CD8-positive, alpha-beta memory T cell (primary cell): ENCODE results near the gene SRD5A3. TPM values are rescaled to one million over a fixed set of nuclear protein-coding genes. Genes with fewer than 3 reads are reported as not detected.

Experiments used
- CTCF ChIA-PET: fragments of 350-600 bp; sonication (Branson Sonifier 250); formaldehyde crosslinking; loops from one replicate; lab custom pipeline; 2021; ENCODE audit warnings: antibody characterized with exemption; lab: Charles Lee
- POLR2A ChIA-PET: fragments of 350-600 bp; sonication (Branson Sonifier 250); formaldehyde crosslinking; loops from one replicate; lab custom pipeline; 2021; ENCODE audit warnings: antibody characterized with exemption; lab: Charles Lee
- DNase-seq, 5 donors: peaks; one replicate each; pipeline versions ENCODE4 v3.0.0 to v3.0.0-alpha.2; 2020 to 2022; ENCODE audit warnings: mixed read lengths in 1 of 5
- H3K27ac ChIP-seq: one replicate; pipeline ENCODE4 v1.7.0; 2013; ENCODE audit warnings: low read depth, mild to moderate bottlenecking, low read length, moderate library complexity
- H3K27me3 ChIP-seq: 2 replicates; pipeline ENCODE4 v1.7.0; 2013; ENCODE audit warnings: low read length, mild to moderate bottlenecking; ENCODE audit not compliant: insufficient read depth, poor library complexity, severe bottlenecking
- H3K36me3 ChIP-seq: 2 replicates; pipeline ENCODE4 v1.7.0; 2013; ENCODE audit warnings: mild to moderate bottlenecking, low read length, moderate library complexity; ENCODE audit not compliant: insufficient read depth
- H3K4me1 ChIP-seq: 2 replicates; pipeline ENCODE4 v1.7.0; 2013; ENCODE audit warnings: mild to moderate bottlenecking, low read length, moderate library complexity; ENCODE audit not compliant: insufficient read depth
- H3K4me3 ChIP-seq: 2 replicates; pipeline ENCODE4 v1.7.0; 2013; ENCODE audit warnings: mild to moderate bottlenecking, low read length
- H3K9me3 ChIP-seq: 2 replicates; pipeline ENCODE4 v1.7.0; 2013; ENCODE audit warnings: mild to moderate bottlenecking, low read length
- H3K27ac Mint-ChIP-seq, 8 donors: one replicate each; pipeline ENCODE4 v1.8.0; 2020 to 2021; ENCODE audit warnings: mixed read lengths in 8 of 8, mild to moderate bottlenecking in 6 of 8, inconsistent platforms in 3 of 8, moderate library complexity in 3 of 8
- H3K27me3 Mint-ChIP-seq, 2 donors: one replicate each; pipeline ENCODE4 v1.8.0; 2020 to 2021; ENCODE audit warnings: mixed read lengths in 2 of 2, mild to moderate bottlenecking in 1 of 2, moderate library complexity in 1 of 2
- H3K36me3 Mint-ChIP-seq, 3 donors: one replicate each; pipeline ENCODE4 v1.8.0; 2020 to 2021; ENCODE audit warnings: mixed read lengths in 3 of 3, inconsistent platforms in 1 of 3, mild to moderate bottlenecking in 1 of 3
- H3K4me1 Mint-ChIP-seq, 3 donors: one replicate each; pipeline ENCODE4 v1.8.0; 2020 to 2021; ENCODE audit warnings: mixed read lengths in 3 of 3, inconsistent platforms in 1 of 3, mild to moderate bottlenecking in 1 of 3
- H3K4me3 Mint-ChIP-seq, 7 donors: one replicate each; pipeline ENCODE4 v1.8.0; 2020 to 2021; ENCODE audit warnings: mixed read lengths in 7 of 7, mild to moderate bottlenecking in 6 of 7, moderate library complexity in 4 of 7, inconsistent platforms in 2 of 7
- H3K9me3 Mint-ChIP-seq, 5 donors: one replicate each; pipeline ENCODE4 v1.8.0; 2020 to 2022; ENCODE audit warnings: mixed read lengths in 5 of 5, mild to moderate bottlenecking in 3 of 5, moderate library complexity in 2 of 5, inconsistent platforms in 1 of 5
- polyA plus RNA-seq: library from polyadenylated mRNA; unstranded; fragments of 300-500 nt; fragmentation: Illumina TruSeq; gene quantifications from one replicate; pipeline ENCODE4 v1.2.3, GENCODE V29; 2021
- total RNA-seq, 2 experiments: library from RNA; stranded (reverse); gene quantifications; one replicate each; pipeline ENCODE4 v1.2.3, GENCODE V29; 2021

The SRD5A3 gene
- total and polyA plus RNA-seq, 3 experiments from 2014 or later = 17.4 to 23.9 (median 20.3) TPM

- Mint-ChIP-seq H3K36me3 (peaks cover 0 to 24% (median 13%) of the 10 kb centered on the region in 3 donors), H3K27me3 (peaks cover 0 to 1% of the 10 kb centered on the region in 2 donors), H3K27ac (peak within 1 kb of the TSS; percentile 87 to 99 (median 98)), H3K9me3 (no peaks in the 10 kb centered on the region), H3K4me3 (peak within 1 kb of the TSS; percentile 93 to 100 (median 96)), H3K4me1 (peaks cover 41 to 47% (median 44%) of the 10 kb centered on the region in 3 donors)
- H3K27me3 ChIP-seq = no peaks in the 10 kb centered on the region
- peaks cover 37% of the 10 kb centered on the region for H3K4me1 ChIP-seq
- H3K4me3 ChIP-seq = peak within 1 kb of the TSS; percentile 72
- H3K36me3 ChIP-seq = peaks cover 2% of the 10 kb centered on the region
- H3K9me3 ChIP-seq = no peaks in the 10 kb centered on the region
- peak within 1 kb of the TSS; percentile 91 for H3K27ac ChIP-seq
- ChIA-PET CTCF (interaction anchor here (1.3 to 3.6 kb wide), 8 partner anchors 10 to 159 kb away, joined by 3 to 24 read pairs (median 6); partner anchors contain the start of genes CLOCK and SRD5A3), POLR2A (interaction anchor here (0.7 to 3.3 kb wide), 6 partner anchors 22 to 553 kb away, joined by 3 to 21 read pairs (median 4); partner anchors contain the start of gene CEP135)
- DNase-seq = peak; percentile 84 to 91 (median 88)
Observed at GRCh38 chr4:55395529-55396307, 49.7 kb downstream of the SRD5A3 start, which contains the start of gene TMEM165. TSS of gene TMEM165 (plus strand) at chr4:55395957. CDS start at chr4:55396190, 233 bp downstream.

GRCh38 chr4:55396308-55397125 lies 50.5 kb downstream of the SRD5A3 start:
- Histone ChIP-seq H3K36me3 (peaks cover 8% of the 10 kb centered on the region), H3K9me3 (no peaks in the 10 kb centered on the region), H3K27ac (peak overlapping the region; percentile 91), H3K27me3 (no peaks in the 10 kb centered on the region), H3K4me1 (peaks cover 42% of the 10 kb centered on the region), H3K4me3 (peak overlapping the region; percentile 72)
- Mint-ChIP-seq H3K27ac (peak overlapping the region; percentile 81 to 98 (median 93)), H3K4me1 (peaks cover 47 to 55% (median 52%) of the 10 kb centered on the region in 3 donors), H3K36me3 (peaks cover 0 to 30% (median 15%) of the 10 kb centered on the region in 3 donors), H3K9me3 (no peaks in the 10 kb centered on the region), H3K27me3 (peaks cover 0 to 1% of the 10 kb centered on the region in 2 donors), H3K4me3 (peak overlapping the region; percentile 88 to 100 (median 96))
- POLR2A ChIA-PET = interaction anchor here (0.7 to 3.3 kb wide), 3 partner anchors 149 to 457 kb away, joined by 3 to 21 read pairs (median 4); no protein-coding TSS in a partner anchor
- CTCF ChIA-PET = interaction anchor here (1.3 to 3.6 kb wide), 5 partner anchors 9 to 153 kb away, joined by 4 to 24 read pairs (median 6); partner anchors contain the start of genes CLOCK and SRD5A3
- peak in 4 of 5 donors; percentile 5 to 58 (median 24) for DNase-seq

- ChIA-PET CTCF (interaction anchor here (3.6 kb wide), 1 partner anchor 51 kb away, joined by 24 read pairs; the partner anchor contains the start of gene SRD5A3), POLR2A (interaction anchor here (0.7 to 3.3 kb wide), 3 partner anchors 148 to 457 kb away, joined by 3 to 21 read pairs (median 4); no protein-coding TSS in a partner anchor)
- peaks cover 42% of the 10 kb centered on the region for H3K4me1 ChIP-seq
Observed at GRCh38 chr4:55397126-55397436, 51.0 kb downstream of the SRD5A3 start.

GRCh38 chr4:55397520-55398321 lies 51.7 kb downstream of the SRD5A3 start:
- POLR2A ChIA-PET = interaction anchor here (0.7 kb wide), 1 partner anchor 207 kb away, joined by 4 read pairs; no protein-coding TSS in a partner anchor
- H3K4me3 ChIP-seq = peak overlapping the region; percentile 72

More at GRCh38 chr4:55397126-55397436, 51.0 kb downstream of the SRD5A3 start:
- Mint-ChIP-seq H3K9me3 (no peaks in the 10 kb centered on the region), H3K27me3 (peaks cover 0 to 1% of the 10 kb centered on the region in 2 donors), H3K36me3 (peaks cover 0 to 30% (median 15%) of the 10 kb centered on the region in 3 donors), H3K27ac (peak overlapping the region; percentile 80 to 94 (median 93)), H3K4me3 (peak overlapping the region; percentile 88 to 100 (median 93)), H3K4me1 (peaks cover 47 to 56% (median 52%) of the 10 kb centered on the region in 3 donors)
- H3K27me3 ChIP-seq = no peaks in the 10 kb centered on the region
- H3K27ac ChIP-seq = peak overlapping the region; percentile 91
- peaks cover 8% of the 10 kb centered on the region for H3K36me3 ChIP-seq
- H3K9me3 ChIP-seq = no peaks in the 10 kb centered on the region
- peak overlapping the region; percentile 72 for H3K4me3 ChIP-seq
- DNase-seq = no peak

GRCh38 chr4:55398461-55398860 lies 52.4 kb downstream of the SRD5A3 start:
- Mint-ChIP-seq H3K36me3 (peaks cover 0 to 34% (median 16%) of the 10 kb centered on the region in 3 donors), H3K27ac (peak overlapping the region in 6 of 8 donors; percentile 56 to 94 (median 85)), H3K4me3 (peak overlapping the region; percentile 88 to 100 (median 93)), H3K4me1 (peaks cover 47 to 65% (median 55%) of the 10 kb centered on the region in 3 donors), H3K27me3 (peaks cover 0 to 1% of the 10 kb centered on the region in 2 donors), H3K9me3 (no peaks in the 10 kb centered on the region)
- Histone ChIP-seq H3K27me3 (no peaks in the 10 kb centered on the region), H3K27ac (peak overlapping the region; percentile 91), H3K4me3 (peak overlapping the region; percentile 26), H3K4me1 (peaks cover 42% of the 10 kb centered on the region), H3K9me3 (no peaks in the 10 kb centered on the region), H3K36me3 (peaks cover 8% of the 10 kb centered on the region)
- ChIA-PET POLR2A (interaction anchor here (0.6 to 1.3 kb wide), 2 partner anchors 148 to 483 kb away, joined by 4 to 7 read pairs; no protein-coding TSS in a partner anchor), CTCF (interaction anchor here (1.2 to 2.2 kb wide), 2 partner anchors 52 to 147 kb away, joined by 6 to 8 read pairs; partner anchors contain the start of gene SRD5A3)
- DNase-seq = no peak

More at GRCh38 chr4:55397520-55398321, 51.7 kb downstream of the SRD5A3 start:
- no peak for DNase-seq
- Histone ChIP-seq H3K9me3 (no peaks in the 10 kb centered on the region), H3K36me3 (peaks cover 8% of the 10 kb centered on the region), H3K4me1 (peaks cover 42% of the 10 kb centered on the region), H3K27ac (peak overlapping the region; percentile 91), H3K27me3 (no peaks in the 10 kb centered on the region)
- peaks cover 0 to 30% (median 15%) of the 10 kb centered on the region in 3 donors for H3K36me3 Mint-ChIP-seq
- H3K9me3 Mint-ChIP-seq = no peaks in the 10 kb centered on the region
- CTCF ChIA-PET = interaction anchor here (1.2 to 3.6 kb wide), 3 partner anchors 51 to 148 kb away, joined by 6 to 24 read pairs (median 8); partner anchors contain the start of gene SRD5A3
- H3K27me3 Mint-ChIP-seq = peaks cover 0 to 1% of the 10 kb centered on the region in 2 donors
- H3K4me3 Mint-ChIP-seq = peak overlapping the region; percentile 88 to 100 (median 93)
- peak overlapping the region; percentile 80 to 94 (median 93) for H3K27ac Mint-ChIP-seq
- peaks cover 47 to 60% (median 52%) of the 10 kb centered on the region in 3 donors for H3K4me1 Mint-ChIP-seq

GRCh38 chr4:55398966-55399365 lies 52.9 kb downstream of the SRD5A3 start:
- Mint-ChIP-seq H3K36me3 (peaks cover 5 to 39% (median 20%) of the 10 kb centered on the region in 3 donors), H3K9me3 (no peaks in the 10 kb centered on the region), H3K4me3 (peak overlapping the region; percentile 51 to 100 (median 80)), H3K27me3 (peaks cover 0 to 1% of the 10 kb centered on the region in 2 donors), H3K4me1 (peaks cover 51 to 70% (median 60%) of the 10 kb centered on the region in 3 donors), H3K27ac (peak overlapping the region; percentile 18 to 84 (median 75))
- DNase-seq = no peak
- ChIA-PET CTCF (interaction anchor here (1.2 to 2.2 kb wide), 2 partner anchors 52 to 146 kb away, joined by 6 to 8 read pairs; partner anchors contain the start of gene SRD5A3), POLR2A (interaction anchor here (0.6 to 1.3 kb wide), 2 partner anchors 147 to 482 kb away, joined by 4 to 7 read pairs; no protein-coding TSS in a partner anchor)
- H3K27ac ChIP-seq = no peak overlapping the region
- H3K27me3 ChIP-seq = no peaks in the 10 kb centered on the region
- H3K4me1 ChIP-seq = peaks cover 42% of the 10 kb centered on the region
- H3K36me3 ChIP-seq = peaks cover 8% of the 10 kb centered on the region
- H3K4me3 ChIP-seq = peak overlapping the region; percentile 26
- no peaks in the 10 kb centered on the region for H3K9me3 ChIP-seq
